ENCODE measurements around the gene CENPT. TPM values are rescaled to one million over a fixed set of nuclear protein-coding genes. Genes with fewer than 3 reads are reported as not detected.
A peak's percentile ranks its signal among the peaks of the same experiment; 100 is the strongest.

The CENPT gene
- total and polyA plus RNA-seq, 2 of the 13 experiments (the other 11 are each of a cell fraction or from before 2014, with no cell fraction given): 40.9 to 43.3 TPM

DNA sequence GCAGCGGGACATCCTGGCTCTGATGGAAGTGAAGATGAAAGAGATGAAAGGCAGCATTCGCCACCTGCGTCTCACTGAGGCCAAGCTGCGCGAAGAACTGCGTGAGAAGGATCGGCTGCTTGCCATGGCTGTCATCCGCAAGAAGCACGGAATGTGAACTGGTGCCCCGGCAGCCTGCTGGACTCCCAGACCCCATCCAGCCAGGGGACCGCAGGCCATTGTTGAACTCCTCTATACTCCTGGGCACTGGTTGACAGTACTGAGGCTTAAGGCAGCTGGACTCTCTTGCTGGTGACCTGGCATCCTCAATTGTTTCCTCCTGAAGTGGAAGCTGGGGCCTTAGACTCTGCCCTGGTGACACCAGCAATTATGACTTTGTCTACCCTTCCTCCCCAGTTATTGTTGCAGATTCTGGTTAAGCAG, 4.1 kb downstream of the CENPT start (continued):
- no peak for TF ChIP-seq ZFP82 (CRISPR knock-in tag; IDR thresholded peaks at IDR 0.05; ENCODE audit: borderline replicate concordance)
- TF ChIP-seq ZNF569 (CRISPR knock-in tag; IDR thresholded peaks at IDR 0.05; ENCODE audit: borderline replicate concordance): no peak
- TF ChIP-seq ZNF598 (CRISPR knock-in tag; IDR thresholded peaks at IDR 0.05; ENCODE audit: borderline replicate concordance): no peak
- no peak; the same call in 1 of the 2 replicates for TF ChIP-seq KDM3A (CRISPR knock-in tag; IDR thresholded peaks at IDR 0.05; ENCODE audit: low read depth)
- TF ChIP-seq CBFB (CRISPR knock-in tag; IDR thresholded peaks at IDR 0.05): no peak
- no peak for TF ChIP-seq MBD4 (IDR thresholded peaks at IDR 0.05; ENCODE audit: borderline replicate concordance, low read length)
- no peak for TF ChIP-seq FOXM1 (CRISPR knock-in tag; IDR thresholded peaks at IDR 0.05)
- TF ChIP-seq, protein P1, sequence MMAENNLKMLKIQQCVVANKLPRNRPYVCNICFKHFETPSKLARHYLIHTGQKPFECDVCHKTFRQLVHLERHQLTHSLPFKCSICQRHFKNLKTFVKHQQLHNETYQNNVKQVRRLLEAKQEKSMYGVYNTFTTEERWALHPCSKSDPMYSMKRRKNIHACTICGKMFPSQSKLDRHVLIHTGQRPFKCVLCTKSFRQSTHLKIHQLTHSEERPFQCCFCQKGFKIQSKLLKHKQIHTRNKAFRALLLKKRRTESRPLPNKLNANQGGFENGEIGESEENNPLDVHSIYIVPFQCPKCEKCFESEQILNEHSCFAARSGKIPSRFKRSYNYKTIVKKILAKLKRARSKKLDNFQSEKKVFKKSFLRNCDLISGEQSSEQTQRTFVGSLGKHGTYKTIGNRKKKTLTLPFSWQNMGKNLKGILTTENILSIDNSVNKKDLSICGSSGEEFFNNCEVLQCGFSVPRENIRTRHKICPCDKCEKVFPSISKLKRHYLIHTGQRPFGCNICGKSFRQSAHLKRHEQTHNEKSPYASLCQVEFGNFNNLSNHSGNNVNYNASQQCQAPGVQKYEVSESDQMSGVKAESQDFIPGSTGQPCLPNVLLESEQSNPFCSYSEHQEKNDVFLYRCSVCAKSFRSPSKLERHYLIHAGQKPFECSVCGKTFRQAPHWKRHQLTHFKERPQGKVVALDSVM (CRISPR knock-in tag; IDR thresholded peaks at IDR 0.05): 0 out of 2 replicates have a peak, but pooled peaks have one; percentile 50
- no peak; the same call in 1 of the 2 replicates for TF ChIP-seq SALL1 (CRISPR knock-in tag; IDR thresholded peaks at IDR 0.05)
- TF ChIP-seq ZNF20 (CRISPR knock-in tag; IDR thresholded peaks at IDR 0.05): no peak
- TF ChIP-seq, protein P2, sequence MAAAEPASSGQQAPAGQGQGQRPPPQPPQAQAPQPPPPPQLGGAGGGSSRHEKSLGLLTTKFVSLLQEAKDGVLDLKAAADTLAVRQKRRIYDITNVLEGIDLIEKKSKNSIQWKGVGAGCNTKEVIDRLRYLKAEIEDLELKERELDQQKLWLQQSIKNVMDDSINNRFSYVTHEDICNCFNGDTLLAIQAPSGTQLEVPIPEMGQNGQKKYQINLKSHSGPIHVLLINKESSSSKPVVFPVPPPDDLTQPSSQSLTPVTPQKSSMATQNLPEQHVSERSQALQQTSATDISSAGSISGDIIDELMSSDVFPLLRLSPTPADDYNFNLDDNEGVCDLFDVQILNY (CRISPR knock-in tag; conservative IDR thresholded peaks at IDR 0.05): no peak
- no peak; the same call in 1 of the 2 replicates for TF ChIP-seq ZNF280B (CRISPR knock-in tag; IDR thresholded peaks at IDR 0.05; ENCODE audit: borderline replicate concordance)
- no peak for TF ChIP-seq HOXA7 (CRISPR knock-in tag; IDR thresholded peaks at IDR 0.05)
- TF ChIP-seq ZNF446 (CRISPR knock-in tag; IDR thresholded peaks at IDR 0.05): no peak
- no peak for TF ChIP-seq ZNF570 (CRISPR knock-in tag; IDR thresholded peaks at IDR 0.05; ENCODE audit: borderline replicate concordance)
- TF ChIP-seq ZNF841 (CRISPR knock-in tag; IDR thresholded peaks at IDR 0.05; ENCODE audit: borderline replicate concordance): no peak
- 0 out of 2 replicates have a peak, but pooled peaks have one; percentile 2 for TF ChIP-seq ZNF501 (CRISPR knock-in tag; IDR thresholded peaks at IDR 0.05)
- TF ChIP-seq PTBP1 (IDR thresholded peaks at IDR 0.05; ENCODE audit: low read depth, low read length, poor library complexity, severe bottlenecking): no peak
- no peak for TF ChIP-seq TEAD2 (CRISPR knock-in tag; IDR thresholded peaks at IDR 0.05)
- no peak for TF ChIP-seq ZNF512B (CRISPR knock-in tag; IDR thresholded peaks at IDR 0.05; ENCODE audit: borderline replicate concordance)
- 0 out of 2 replicates have a peak, but pooled peaks have one; percentile 61 for TF ChIP-seq ZBTB8A (CRISPR knock-in tag; IDR thresholded peaks at IDR 0.05; ENCODE audit: borderline replicate concordance, low read depth)
- 0 out of 2 replicates have a peak, but pooled peaks have one; percentile 45 for TF ChIP-seq ZNF615 (CRISPR knock-in tag; IDR thresholded peaks at IDR 0.05; ENCODE audit: borderline replicate concordance)
